ENCODE data around the gene SCAMP4. TPM values are rescaled to one million over a fixed set of nuclear protein-coding genes. Genes with fewer than 3 reads are reported as not detected.

SCAMP4 gene
- total RNA-seq, 4 donors from 2014 or later, result 48.6 to 73.4 (median 58.1) TPM

DNA sequence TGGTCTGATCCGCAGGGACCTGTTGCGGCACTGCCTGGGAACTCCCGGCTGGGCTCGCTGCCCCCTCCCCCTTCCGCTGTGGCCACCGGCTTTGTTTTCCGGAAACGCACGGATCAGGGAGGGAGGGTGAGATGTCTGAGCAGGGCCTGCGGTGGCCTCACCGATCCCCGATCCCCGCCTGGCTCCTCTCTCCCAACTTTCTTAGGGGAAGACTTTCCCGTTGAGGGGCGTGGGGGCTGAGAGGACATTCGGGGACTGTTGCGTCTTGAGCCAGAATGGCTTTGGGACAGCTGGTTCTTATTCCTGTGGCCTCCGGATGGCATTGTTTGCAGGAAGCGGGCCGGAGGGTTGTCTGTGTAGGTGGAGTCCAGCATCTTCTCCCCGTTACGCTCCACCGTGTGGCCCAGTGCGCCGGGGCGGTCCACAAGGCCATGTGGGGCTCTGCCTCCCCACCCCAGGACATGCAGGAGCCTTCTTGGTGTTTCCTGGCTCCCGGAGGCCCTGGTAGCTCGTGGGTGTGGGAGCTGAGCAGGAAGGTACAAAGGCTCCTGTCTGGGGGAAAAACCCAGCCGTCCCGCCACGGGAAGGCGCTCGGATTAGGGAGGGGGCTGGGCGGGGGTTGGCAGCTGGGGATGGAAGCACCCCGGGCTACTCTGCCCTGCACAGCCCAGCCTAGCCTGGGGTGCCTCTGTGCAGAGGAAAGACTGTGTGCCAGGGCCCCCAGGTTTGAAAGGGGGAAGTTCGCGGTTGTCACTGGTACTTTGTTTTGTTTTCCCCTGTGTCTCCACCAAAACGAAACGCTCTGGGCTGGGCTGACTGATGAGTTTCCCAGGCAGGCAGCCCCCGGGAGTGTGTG is 37.1 kb downstream of the SCAMP4 start:
- 0 to 30% methylated on average over 1 to 2 of the region's 40 CpGs for WGBS, 2 donors (ENCODE audit: low coverage in 1 of 2)

DNA sequence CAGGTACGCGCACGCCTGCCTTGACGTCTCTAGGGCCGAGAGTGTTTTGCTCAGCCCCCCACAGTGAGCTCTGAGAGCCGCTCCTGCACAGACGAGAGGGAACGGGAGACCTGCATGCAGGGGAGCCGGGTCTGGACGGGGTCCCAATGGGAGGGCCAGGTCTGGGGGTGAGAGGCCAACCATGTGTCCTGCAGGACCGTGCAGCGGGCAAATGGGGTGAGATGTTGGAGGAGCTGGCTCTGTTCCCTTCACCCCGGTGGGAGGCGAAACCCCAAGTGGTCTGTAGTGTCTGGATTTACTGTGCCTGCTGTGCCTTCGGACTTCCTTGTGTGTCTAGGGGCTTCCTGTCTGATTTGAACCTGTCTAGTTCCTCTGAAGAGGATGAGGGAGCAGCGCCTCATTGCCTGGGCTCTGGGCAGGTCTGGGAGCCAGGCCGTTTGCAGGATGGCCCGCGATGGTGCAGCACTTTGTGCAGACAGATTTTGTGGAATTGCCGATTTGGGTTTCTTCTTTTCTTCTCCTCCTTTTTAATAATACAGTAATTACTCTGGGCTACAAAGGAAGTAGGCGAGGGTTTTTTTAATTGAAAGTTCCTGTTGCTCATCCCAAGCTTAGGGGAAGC is 37.8 kb downstream of the SCAMP4 start:
- Histone ChIP-seq H3K4me3 (peak overlapping the region; percentile 65 to 91), H3K9me3 (no peaks in the 10 kb centered on the region), H3K36me3 (no peaks in the 10 kb centered on the region), H3K27me3 (no peaks in the 10 kb centered on the region), H3K4me1 (peaks cover 0 to 55% (median 27%) of the 10 kb centered on the region in 3 donors), H3K27ac (peak overlapping the region in 3 of 4 donors; percentile 99 to 100 (median 99))
- no peak for ATAC-seq
- WGBS, 2 donors (ENCODE audit: low coverage in 1 of 2), result 67 to 100% methylated on average over 1 of the region's 21 CpGs
- TF ChIP-seq POLR2AphosphoS5 (IDR thresholded peaks at IDR 0.05), result no peak
- TF ChIP-seq POLR2A (IDR thresholded peaks at IDR 0.05), result no peak
- TF ChIP-seq, protein P1, sequence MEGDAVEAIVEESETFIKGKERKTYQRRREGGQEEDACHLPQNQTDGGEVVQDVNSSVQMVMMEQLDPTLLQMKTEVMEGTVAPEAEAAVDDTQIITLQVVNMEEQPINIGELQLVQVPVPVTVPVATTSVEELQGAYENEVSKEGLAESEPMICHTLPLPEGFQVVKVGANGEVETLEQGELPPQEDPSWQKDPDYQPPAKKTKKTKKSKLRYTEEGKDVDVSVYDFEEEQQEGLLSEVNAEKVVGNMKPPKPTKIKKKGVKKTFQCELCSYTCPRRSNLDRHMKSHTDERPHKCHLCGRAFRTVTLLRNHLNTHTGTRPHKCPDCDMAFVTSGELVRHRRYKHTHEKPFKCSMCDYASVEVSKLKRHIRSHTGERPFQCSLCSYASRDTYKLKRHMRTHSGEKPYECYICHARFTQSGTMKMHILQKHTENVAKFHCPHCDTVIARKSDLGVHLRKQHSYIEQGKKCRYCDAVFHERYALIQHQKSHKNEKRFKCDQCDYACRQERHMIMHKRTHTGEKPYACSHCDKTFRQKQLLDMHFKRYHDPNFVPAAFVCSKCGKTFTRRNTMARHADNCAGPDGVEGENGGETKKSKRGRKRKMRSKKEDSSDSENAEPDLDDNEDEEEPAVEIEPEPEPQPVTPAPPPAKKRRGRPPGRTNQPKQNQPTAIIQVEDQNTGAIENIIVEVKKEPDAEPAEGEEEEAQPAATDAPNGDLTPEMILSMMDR (IDR thresholded peaks at IDR 0.05), result no peak
- no peak for TF ChIP-seq EP300 (IDR thresholded peaks at IDR 0.05)

More for the DNA sequence above, 37.1 kb downstream of the SCAMP4 start:
- H3K4me3 ChIP-seq, result peak overlapping the region; percentile 65 to 91
- peaks cover 0 to 55% (median 27%) of the 10 kb centered on the region in 3 donors for H3K4me1 ChIP-seq
- peak; percentile 27 for ATAC-seq
- H3K9me3 ChIP-seq, result no peaks in the 10 kb centered on the region
- H3K36me3 ChIP-seq, result no peaks in the 10 kb centered on the region
- peak overlapping the region; percentile 44 to 100 (median 99) for H3K27ac ChIP-seq
- no peaks in the 10 kb centered on the region for H3K27me3 ChIP-seq
- TF ChIP-seq, protein P1 (IDR thresholded peaks at IDR 0.05), result no peak
- TF ChIP-seq EP300 (IDR thresholded peaks at IDR 0.05) (no peak), POLR2AphosphoS5 (IDR thresholded peaks at IDR 0.05) (peak; percentile 60), POLR2A (IDR thresholded peaks at IDR 0.05) (no peak)

DNA sequence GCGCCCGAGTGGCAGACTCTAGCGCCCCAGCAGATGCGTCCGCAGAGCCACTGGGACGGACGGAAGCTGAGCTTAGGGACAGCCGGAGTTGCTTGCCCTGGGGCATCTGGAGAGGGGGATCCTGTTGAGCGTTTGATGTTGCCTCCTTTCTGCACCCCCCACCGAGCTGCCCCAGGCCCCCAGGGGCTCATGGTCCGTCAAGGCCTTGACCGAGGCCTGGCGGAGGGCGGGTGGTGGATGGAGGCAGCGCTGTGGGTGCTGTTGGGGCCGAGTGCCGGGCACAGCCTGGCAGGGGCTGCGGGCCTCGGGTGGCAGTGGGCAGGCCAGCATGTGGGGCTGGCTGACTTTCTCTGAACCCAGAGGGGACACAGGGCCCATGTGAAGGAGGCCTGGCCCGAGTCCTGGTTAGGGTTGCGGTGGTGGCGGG is 38.5 kb downstream of the SCAMP4 start:
- WGBS, 2 donors (ENCODE audit: low coverage in 1 of 2), result 83% methylated on average over 4 of the region's 22 CpGs; no CpG with 5 or more reads in 1 of the 2 donors
- Histone ChIP-seq H3K27me3 (no peaks in the 10 kb centered on the region), H3K36me3 (no peaks in the 10 kb centered on the region), H3K4me3 (no peak overlapping the region), H3K9me3 (no peaks in the 10 kb centered on the region), H3K4me1 (peaks cover 0 to 55% (median 27%) of the 10 kb centered on the region in 3 donors), H3K27ac (peak overlapping the region in 2 of 4 donors; percentile 99 to 100)
- ATAC-seq, result no peak
- TF ChIP-seq POLR2AphosphoS5 (IDR thresholded peaks at IDR 0.05) (no peak), EP300 (IDR thresholded peaks at IDR 0.05) (no peak), POLR2A (IDR thresholded peaks at IDR 0.05) (no peak)
- TF ChIP-seq, protein P1 (IDR thresholded peaks at IDR 0.05), result no peak

DNA sequence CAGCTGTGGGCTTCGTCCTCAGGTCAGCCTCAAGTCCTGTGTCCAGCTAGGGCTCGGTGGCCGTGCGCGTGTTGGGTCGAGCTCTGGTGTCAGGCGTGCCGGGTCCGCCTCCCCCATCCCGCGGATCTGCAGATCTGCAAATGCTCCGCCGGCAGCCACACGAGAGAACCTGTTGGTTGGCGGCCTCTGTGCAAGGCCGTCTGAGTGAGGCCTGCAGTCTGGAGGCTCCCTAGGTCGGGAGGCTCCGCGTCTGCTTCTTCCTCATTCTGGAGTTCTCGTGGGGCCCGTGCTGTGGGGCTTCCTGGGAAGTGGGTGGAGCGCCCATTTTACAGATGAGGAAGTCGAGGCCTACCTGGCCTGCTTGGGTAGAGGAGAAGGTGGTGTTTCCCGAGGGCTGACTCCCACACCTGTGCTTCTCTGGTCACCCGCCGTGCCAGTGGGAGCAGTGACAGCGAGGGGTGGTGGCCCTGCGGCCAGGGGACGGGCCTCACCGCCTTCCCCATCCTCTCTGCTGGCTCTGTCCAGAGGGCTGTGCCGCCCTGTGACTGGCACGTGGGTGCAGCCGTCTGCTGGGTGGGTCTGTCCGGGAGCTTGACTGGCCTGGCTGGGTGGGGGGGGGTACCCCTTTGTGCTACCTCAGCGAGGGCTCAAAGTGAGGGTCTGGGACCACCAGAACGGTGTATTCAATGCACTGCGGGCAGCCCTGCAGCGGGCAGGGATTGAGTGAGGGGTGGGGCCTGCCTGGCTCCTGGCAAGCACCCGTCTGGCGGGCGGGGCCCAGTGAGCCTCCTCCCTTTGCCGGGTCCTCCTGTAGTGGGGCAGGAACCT is 39.1 kb downstream of the SCAMP4 start:
- H3K9me3 ChIP-seq, result no peaks in the 10 kb centered on the region
- no peaks in the 10 kb centered on the region for H3K36me3 ChIP-seq
- H3K27ac ChIP-seq, result no peak overlapping the region
- no peak overlapping the region for H3K4me3 ChIP-seq
- no peaks in the 10 kb centered on the region for H3K27me3 ChIP-seq
- TF ChIP-seq EP300 (IDR thresholded peaks at IDR 0.05), result no peak
- TF ChIP-seq POLR2AphosphoS5 (IDR thresholded peaks at IDR 0.05), result no peak
- TF ChIP-seq POLR2A (IDR thresholded peaks at IDR 0.05), result no peak
- TF ChIP-seq, protein P1 (IDR thresholded peaks at IDR 0.05), result no peak
- no CpG with 5 or more reads among the region's 42 CpGs for WGBS, 2 donors (ENCODE audit: low coverage in 1 of 2)
- H3K4me1 ChIP-seq, result peaks cover 0 to 54% (median 26%) of the 10 kb centered on the region in 3 donors
- ATAC-seq, result no peak
